Keratinocyte (primary cell): ENCODE results near the gene THRB.

ENCODE experiments used
- CTCF ChIP-seq, 3 experiments: IDR thresholded peaks in 1 of 3; conservative IDR thresholded peaks in 1 of 3; optimal IDR thresholded peaks in 1 of 3; 2 replicates in 2 of 3; 3 replicates in 1 of 3; pipeline versions ENCODE3 to v1.5.1; 2011; ENCODE audit warnings: low read length in 3 of 3, mild to moderate bottlenecking in 3 of 3, moderate library complexity in 2 of 3, control low read depth in 1 of 3, inconsistent platforms in 1 of 3; ENCODE audit not compliant: insufficient read depth in 2 of 3; ENCODE audit errors: extremely low read depth in 1 of 3
- EZH2 ChIP-seq: IDR thresholded peaks from one replicate; pipeline ENCODE4 v1.6.1; 2012; ENCODE audit warnings: inconsistent platforms, mild to moderate bottlenecking, low read length, moderate library complexity

- no peak for TF ChIP-seq CTCF (optimal IDR thresholded peaks at IDR 0.05 in 1 of 3, IDR thresholded peaks at IDR 0.05 in 1 of 3, conservative IDR thresholded peaks at IDR 0.05 in 1 of 3; ENCODE audit: extremely low read depth in 1 of 3, insufficient read depth in 2 of 3, low read length in 3 of 3)
- no peak for TF ChIP-seq EZH2
Observed at GRCh38 chr3:24190256-24190655, 304.4 kb downstream of the THRB start.
